ENCODE measurements around the gene MARCHF2. TPM values are rescaled to one million over a fixed set of nuclear protein-coding genes. Genes with fewer than 3 reads are reported as not detected.
A peak's percentile ranks its signal among the peaks of the same experiment; 100 is the strongest.

The MARCHF2 gene
- total and polyA plus RNA-seq, 7 experiments from 2014 or later, result 18.0 to 42.1 (median 23.4) TPM

GRCh38 chr19:8485561-8486371 lies 72.7 kb downstream of the MARCHF2 start:
- no peak for ATAC-seq
- Histone ChIP-seq H3K27ac (ENCODE audit: low read depth, low read length) (no peak overlapping the region), H3K4me3 (ENCODE audit: low read length) (no peak overlapping the region), H3K36me3 (ENCODE audit: control insufficient read depth in 2 of 3, insufficient read depth in 3 of 3, low read length in 3 of 3) (peaks cover 18 to 81% (median 30%) of the 10 kb centered on the region in 3 experiments), H3K4me1 (ENCODE audit: control insufficient read depth in 2 of 2, insufficient read depth in 2 of 2, low read length in 2 of 2) (peaks cover 15 to 26% of the 10 kb centered on the region in 2 donors), H3K27me3 (ENCODE audit: control insufficient read depth in 2 of 2, insufficient read depth in 2 of 2, low read length in 2 of 2) (no peaks in the 10 kb centered on the region), H3K9me3 (ENCODE audit: control insufficient read depth in 2 of 3, low read length in 3 of 3) (no peaks in the 10 kb centered on the region)
- H3K4me1 Mint-ChIP-seq, result peaks cover 38 to 60% (median 47%) of the 10 kb centered on the region in 7 donors
- no peak for DNase-seq
- peak overlapping the region in 7 of 9 donors; percentile 59 to 94 (median 85) for H3K27ac Mint-ChIP-seq
- POLR2A ChIA-PET, result interaction anchor here (0.6 to 3.1 kb wide), 9 partner anchors 11 to 107 kb away, joined by 3 to 14 read pairs (median 4); partner anchors contain the start of genes HNRNPM and MYO1F
- CTCF ChIA-PET, result interaction anchor here (1.0 to 3.2 kb wide), 5 partner anchors 20 to 132 kb away, joined by 3 to 84 read pairs (median 7); partner anchors contain the start of gene MARCHF2
- H3K9me3 Mint-ChIP-seq, result peaks cover 0 to 3% (median 0%) of the 10 kb centered on the region in 11 donors
- intact Hi-C loops (cut with micrococcal nuclease), result loop anchor here in 1 of 2 donors (10.0 kb wide), 1 partner anchor 131 kb away; no protein-coding TSS in a partner anchor
- peaks cover 9 to 54% (median 19%) of the 10 kb centered on the region in 5 donors for H3K36me3 Mint-ChIP-seq
- H3K4me3 Mint-ChIP-seq, result peak overlapping the region in 3 of 10 donors; percentile 12 to 84 (median 37)
- H3K27me3 Mint-ChIP-seq, result no peaks in the 10 kb centered on the region

- H3K27me3 ChIP-seq (ENCODE audit: control insufficient read depth in 2 of 2, insufficient read depth in 2 of 2, low read length in 2 of 2), result no peaks in the 10 kb centered on the region
- CTCF ChIA-PET, result interaction anchor here (0.6 to 3.2 kb wide), 14 partner anchors 8 to 133 kb away, joined by 3 to 84 read pairs (median 6); partner anchors contain the start of genes MARCHF2 and ZNF414
- peaks cover 15 to 26% of the 10 kb centered on the region in 2 donors for H3K4me1 ChIP-seq (ENCODE audit: control insufficient read depth in 2 of 2, insufficient read depth in 2 of 2, low read length in 2 of 2)
- Mint-ChIP-seq H3K4me1 (peaks cover 32 to 50% (median 38%) of the 10 kb centered on the region in 7 donors), H3K27ac (peak overlapping the region in 8 of 9 donors; percentile 82 to 94 (median 90)), H3K36me3 (peaks cover 9 to 49% (median 19%) of the 10 kb centered on the region in 5 donors), H3K9me3 (peaks cover 0 to 2% (median 0%) of the 10 kb centered on the region in 11 donors), H3K27me3 (no peaks in the 10 kb centered on the region), H3K4me3 (peak overlapping the region; percentile 33 to 85 (median 68))
- peak overlapping the region; percentile 48 for H3K27ac ChIP-seq (ENCODE audit: low read depth, low read length)
- H3K9me3 ChIP-seq (ENCODE audit: control insufficient read depth in 2 of 3, low read length in 3 of 3), result no peaks in the 10 kb centered on the region
- H3K4me3 ChIP-seq (ENCODE audit: low read length), result no peak overlapping the region
- POLR2A ChIA-PET, result interaction anchor here (1.1 to 3.1 kb wide), 15 partner anchors 8 to 106 kb away, joined by 3 to 32 read pairs (median 5); partner anchors contain the start of genes HNRNPM, MYO1F and ZNF414
- intact Hi-C loops (cut with micrococcal nuclease), result loop anchor here (1.0 to 10.0 kb wide), 7 partner anchors 19 to 156 kb away; no protein-coding TSS in a partner anchor
- DNase-seq, result no peak
- no peak for ATAC-seq
- peaks cover 15 to 72% (median 25%) of the 10 kb centered on the region in 3 experiments for H3K36me3 ChIP-seq (ENCODE audit: control insufficient read depth in 2 of 3, insufficient read depth in 3 of 3, low read length in 3 of 3)
These were observed 73.6 kb downstream of the MARCHF2 start for GRCh38 chr19:8486661-8487136.

- Mint-ChIP-seq H3K9me3 (peaks cover 0 to 2% (median 0%) of the 10 kb centered on the region in 11 donors), H3K36me3 (peaks cover 9 to 46% (median 19%) of the 10 kb centered on the region in 5 donors), H3K27me3 (no peaks in the 10 kb centered on the region), H3K4me1 (peaks cover 29 to 47% (median 34%) of the 10 kb centered on the region in 7 donors), H3K4me3 (peak overlapping the region; percentile 33 to 85 (median 68)), H3K27ac (peak overlapping the region; percentile 82 to 95 (median 90))
- no peaks in the 10 kb centered on the region for H3K9me3 ChIP-seq (ENCODE audit: control insufficient read depth in 2 of 3, low read length in 3 of 3)
- H3K4me1 ChIP-seq (ENCODE audit: control insufficient read depth in 2 of 2, insufficient read depth in 2 of 2, low read length in 2 of 2), result peaks cover 15 to 26% of the 10 kb centered on the region in 2 donors
- H3K27me3 ChIP-seq (ENCODE audit: control insufficient read depth in 2 of 2, insufficient read depth in 2 of 2, low read length in 2 of 2), result no peaks in the 10 kb centered on the region
- ATAC-seq, result peak; percentile 79
- POLR2A ChIA-PET, result interaction anchor here (0.7 to 3.1 kb wide), 17 partner anchors 8 to 105 kb away, joined by 3 to 32 read pairs (median 4); partner anchors contain the start of genes HNRNPM, MYO1F and ZNF414
- peak overlapping the region; percentile 48 for H3K27ac ChIP-seq (ENCODE audit: low read depth, low read length)
- H3K36me3 ChIP-seq (ENCODE audit: control insufficient read depth in 2 of 3, insufficient read depth in 3 of 3, low read length in 3 of 3), result peaks cover 15 to 67% (median 22%) of the 10 kb centered on the region in 3 experiments
- no peak overlapping the region for H3K4me3 ChIP-seq (ENCODE audit: low read length)
- intact Hi-C loops (cut with micrococcal nuclease), result loop anchor here (1.0 to 10.0 kb wide), 7 partner anchors 18 to 155 kb away; no protein-coding TSS in a partner anchor
- CTCF ChIA-PET, result interaction anchor here (0.6 to 3.2 kb wide), 19 partner anchors 8 to 134 kb away, joined by 3 to 84 read pairs (median 5); partner anchors contain the start of genes MARCHF2 and ZNF414
- peak; percentile 38 to 73 (median 59) for DNase-seq
These were observed 74.2 kb downstream of the MARCHF2 start for GRCh38 chr19:8487137-8487851.

- no peak overlapping the region for H3K4me3 ChIP-seq (ENCODE audit: low read length)
- DNase-seq (no peak), ATAC-seq (no peak)
- no peaks in the 10 kb centered on the region for H3K27me3 ChIP-seq (ENCODE audit: control insufficient read depth in 2 of 2, insufficient read depth in 2 of 2, low read length in 2 of 2)
- H3K36me3 ChIP-seq (ENCODE audit: control insufficient read depth in 2 of 3, insufficient read depth in 3 of 3, low read length in 3 of 3), result peaks cover 15 to 57% (median 19%) of the 10 kb centered on the region in 3 experiments
- Mint-ChIP-seq H3K27me3 (no peaks in the 10 kb centered on the region), H3K27ac (peak overlapping the region; percentile 59 to 94 (median 89)), H3K36me3 (peaks cover 7 to 40% (median 17%) of the 10 kb centered on the region in 5 donors), H3K4me3 (peak overlapping the region in 4 of 10 donors; percentile 28 to 72 (median 66)), H3K9me3 (peaks cover 0 to 2% (median 0%) of the 10 kb centered on the region in 11 donors), H3K4me1 (peaks cover 22 to 38% (median 34%) of the 10 kb centered on the region in 7 donors)
- no peaks in the 10 kb centered on the region for H3K9me3 ChIP-seq (ENCODE audit: control insufficient read depth in 2 of 3, low read length in 3 of 3)
- H3K4me1 ChIP-seq (ENCODE audit: control insufficient read depth in 2 of 2, insufficient read depth in 2 of 2, low read length in 2 of 2), result peaks cover 15 to 26% of the 10 kb centered on the region in 2 donors
- ChIA-PET CTCF (interaction anchor here (1.3 to 3.2 kb wide), 6 partner anchors 15 to 95 kb away, joined by 4 to 84 read pairs (median 5); partner anchors contain the start of genes PRAM1 and ZNF414), POLR2A (interaction anchor here (0.7 to 3.1 kb wide), 9 partner anchors 9 to 91 kb away, joined by 3 to 32 read pairs (median 8); partner anchors contain the start of genes HNRNPM, MYO1F and ZNF414)
- H3K27ac ChIP-seq (ENCODE audit: low read depth, low read length), result peak overlapping the region; percentile 48
- intact Hi-C loops (cut with micrococcal nuclease), result loop anchor here in 1 of 2 donors (10.0 kb wide), 1 partner anchor 134 kb away; no protein-coding TSS in a partner anchor
These were observed 75.3 kb downstream of the MARCHF2 start for GRCh38 chr19:8488365-8488764.
